Measurements from ENCODE around the gene TBX18.
A peak's percentile ranks its signal among the peaks of the same experiment; 100 is the strongest.

- TF ChIP-seq ZNF274 (IDR thresholded peaks at IDR 0.05; ENCODE audit: low read depth, low read length) (no peak), YY1 (IDR thresholded peaks at IDR 0.05; ENCODE audit: insufficient read depth, insufficient read length) (no peak), SUZ12 (IDR thresholded peaks at IDR 0.05; ENCODE audit: extremely low read depth, insufficient read depth, insufficient read length) (peak; percentile 57)
Measured at GRCh38 chr6:84766799-84767525, 2.6 kb upstream of the TBX18 start.
